Stimulated activated CD8-positive, alpha-beta memory T cell treated with anti-CD3 and anti-CD28 coated beads, Interleukin-12 subunit alpha, Interleukin-12 subunit beta, amount 100 ng/mL, for 1 hour (primary cell): Measurements from ENCODE around the gene CDC42BPB.
A peak's percentile ranks its signal among the peaks of the same experiment; 100 is the strongest.

ENCODE experiments used
- DNase-seq: peaks from one replicate; pipeline ENCODE4 v3.0.0-alpha.2; 2020; ENCODE audit warnings: low read depth

Gene CDC42BPB

GRCh38 chr14:103057372-103058163 is at the start of gene CDC42BPB:
Gene CDC42BPB (minus strand): TSS chr14:103057549. CDS start chr14:103057173, 376 bp downstream.
- peak; percentile 36 for DNase-seq

GRCh38 chr14:103105580-103106150 is 48.3 kb upstream of the CDC42BPB start:
- no peak for DNase-seq

- peak; percentile 61 for DNase-seq
Observed at GRCh38 chr14:103104654-103105452, 47.5 kb upstream of the CDC42BPB start.

- no peak for DNase-seq
Observed at GRCh38 chr14:103104389-103104653, 47.0 kb upstream of the CDC42BPB start.

- no peak for DNase-seq
Observed at GRCh38 chr14:103103461-103104388, 46.4 kb upstream of the CDC42BPB start.

- no peak for DNase-seq
Observed at GRCh38 chr14:103102689-103103260, 45.4 kb upstream of the CDC42BPB start.

- no peak for DNase-seq
Observed at GRCh38 chr14:103101963-103102688, 44.8 kb upstream of the CDC42BPB start.

GRCh38 chr14:103101257-103101962 is 44.1 kb upstream of the CDC42BPB start:
- no peak for DNase-seq

GRCh38 chr14:103100281-103101121 is 43.2 kb upstream of the CDC42BPB start:
- no peak for DNase-seq

- no peak for DNase-seq
Observed at GRCh38 chr14:103099733-103100280, 42.5 kb upstream of the CDC42BPB start.

- no peak for DNase-seq
Observed at GRCh38 chr14:103099081-103099732, 41.9 kb upstream of the CDC42BPB start.

GRCh38 chr14:103097994-103098957 is 40.9 kb upstream of the CDC42BPB start:
- no peak for DNase-seq

- DNase-seq, result no peak
Observed at GRCh38 chr14:103097244-103097993, 40.1 kb upstream of the CDC42BPB start.

GRCh38 chr14:103096387-103096786 is 39.0 kb upstream of the CDC42BPB start:
- DNase-seq, result no peak

- DNase-seq, result no peak
Observed at GRCh38 chr14:103095210-103095778, 37.9 kb upstream of the CDC42BPB start.
